HG03159 (cell line): ENCODE results near the gene STEAP1B.
"Not testable (repeated sequence)": the region's sequence is repeated elsewhere in the genome, so short reads cannot be mapped to it uniquely, and the experiment has no call there.

ENCODE experiments used
- ATAC-seq: cut with Tn5 transposase; IDR thresholded peaks from one replicate; pipeline ENCODE4 v1.9.1; 2021; ENCODE audit warnings: mild to moderate bottlenecking, moderate library complexity; ENCODE audit not compliant: unreplicated experiment

Gene STEAP1B

GRCh38 chr7:22433710-22434460, 66.1 kb downstream of the STEAP1B start:
- ATAC-seq = no peak

GRCh38 chr7:22433165-22433700, 66.8 kb downstream of the STEAP1B start:
- not testable (repeated sequence) for ATAC-seq

DNA sequence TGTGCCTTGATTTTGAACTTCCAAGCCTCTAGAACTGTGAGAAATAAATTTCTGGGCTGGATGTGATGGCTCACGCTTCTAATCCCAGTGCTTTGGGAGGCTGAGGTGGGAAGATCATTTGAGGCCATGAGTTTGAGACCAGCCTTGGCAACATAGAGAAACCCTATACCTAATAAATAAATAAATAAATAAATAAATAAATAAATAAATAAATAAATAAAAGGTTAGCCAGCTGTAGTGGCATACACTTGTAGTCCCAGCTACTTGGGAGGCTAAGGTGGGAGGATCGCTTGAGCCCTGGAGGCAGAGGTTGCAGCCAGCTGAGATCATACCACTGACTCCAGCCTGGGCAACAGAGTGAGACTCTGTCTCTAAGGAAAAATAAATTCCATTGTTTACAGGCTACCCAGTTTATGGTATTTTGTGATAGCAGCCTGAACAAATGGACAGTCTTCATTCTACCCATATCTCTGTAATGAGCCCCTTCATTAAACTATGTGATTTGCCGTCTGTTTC, 67.7 kb downstream of the STEAP1B start:
- no peak for ATAC-seq

- ATAC-seq = no peak
Observed at GRCh38 chr7:22430457-22430856, 69.5 kb downstream of the STEAP1B start.

- ATAC-seq = no peak
Observed at GRCh38 chr7:22429386-22429785, 70.6 kb downstream of the STEAP1B start.

DNA sequence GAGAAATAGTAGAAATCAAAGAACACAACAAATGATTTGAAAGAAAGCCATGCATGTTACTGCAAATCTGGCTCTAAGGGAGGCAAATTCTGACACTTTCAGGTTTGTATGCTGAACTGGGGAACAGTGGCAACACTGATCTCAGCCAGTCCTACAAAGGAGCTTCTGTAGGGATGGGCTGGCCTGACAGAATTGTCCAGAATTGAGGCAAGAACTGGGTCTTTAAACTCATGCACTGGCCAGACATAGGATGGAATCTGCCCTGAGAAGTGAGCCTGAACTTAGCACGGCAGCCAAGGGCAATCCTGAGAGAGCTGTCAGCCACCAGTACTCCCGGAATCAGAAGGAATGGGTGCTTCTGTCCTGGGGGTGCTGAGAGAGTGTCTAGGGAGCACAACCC, 72.1 kb downstream of the STEAP1B start:
- no peak for ATAC-seq

GRCh38 chr7:22427104-22427503, 72.9 kb downstream of the STEAP1B start:
- ATAC-seq = no peak

DNA sequence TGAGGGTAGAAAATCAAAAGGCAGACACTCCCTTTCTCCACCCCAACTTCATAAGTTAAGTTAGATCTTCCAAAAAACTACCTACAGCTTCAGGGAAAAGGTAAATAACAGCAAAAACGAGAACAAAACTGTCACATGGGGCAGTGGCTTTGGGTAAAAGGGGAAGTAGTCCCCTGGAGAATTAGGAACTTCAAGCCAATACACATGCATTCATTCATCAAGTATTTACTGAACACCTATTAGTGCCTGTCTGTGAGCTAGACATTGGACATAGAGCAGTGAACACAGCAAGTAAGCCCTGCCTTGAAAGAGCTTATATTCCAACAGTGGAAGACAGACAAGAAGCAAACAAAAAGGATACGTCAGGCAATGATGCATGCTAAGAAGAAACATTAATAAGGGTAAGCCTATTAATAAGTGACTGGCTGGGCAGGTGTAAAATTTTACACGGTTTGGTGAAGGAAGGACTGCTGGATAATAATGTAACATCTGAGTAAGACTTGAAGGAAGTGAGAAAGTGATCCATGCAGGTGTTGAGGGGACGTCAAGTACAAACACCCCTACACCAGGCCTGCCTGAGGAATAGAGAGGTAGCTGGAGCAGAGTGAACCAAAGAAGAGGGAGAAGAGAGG, 73.4 kb downstream of the STEAP1B start:
- ATAC-seq = peak; percentile 58

- ATAC-seq = no peak
Observed at GRCh38 chr7:22425361-22425760, 74.6 kb downstream of the STEAP1B start.

DNA sequence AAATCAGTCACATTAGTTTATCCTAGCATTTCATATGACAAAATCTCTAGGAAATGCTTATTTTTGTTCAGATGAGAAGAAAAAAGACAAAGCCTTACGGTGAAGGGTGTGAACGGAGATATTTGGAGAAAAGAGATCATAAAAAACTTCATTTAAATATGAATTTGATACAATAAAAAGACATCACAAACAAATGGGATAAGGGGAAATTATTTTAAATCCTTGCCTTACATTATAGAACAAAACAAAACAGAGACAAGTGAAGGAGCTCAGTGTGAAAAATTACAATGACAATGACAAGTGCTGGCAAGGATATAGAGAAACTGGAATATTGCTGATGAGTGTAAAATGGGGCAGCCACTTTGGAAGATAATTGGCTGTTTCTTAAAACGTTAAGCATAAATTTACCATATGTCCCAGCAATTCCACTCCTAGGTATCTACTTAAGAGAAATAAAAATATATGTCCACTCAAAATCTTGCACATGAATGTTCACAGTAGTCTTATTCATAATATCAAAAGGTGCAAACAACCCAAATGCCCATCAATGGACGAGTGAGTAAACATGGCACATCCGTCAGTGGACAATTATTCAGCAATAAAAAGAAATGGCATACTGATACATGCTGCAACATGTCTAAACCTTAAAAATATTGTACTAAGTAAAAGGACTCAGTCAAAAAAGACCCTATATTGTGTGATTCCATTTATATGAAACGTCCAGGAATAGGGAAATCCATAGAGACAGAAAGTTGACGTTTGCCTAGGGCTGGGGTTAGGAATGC, 77.0 kb downstream of the STEAP1B start:
- ATAC-seq = no peak

DNA sequence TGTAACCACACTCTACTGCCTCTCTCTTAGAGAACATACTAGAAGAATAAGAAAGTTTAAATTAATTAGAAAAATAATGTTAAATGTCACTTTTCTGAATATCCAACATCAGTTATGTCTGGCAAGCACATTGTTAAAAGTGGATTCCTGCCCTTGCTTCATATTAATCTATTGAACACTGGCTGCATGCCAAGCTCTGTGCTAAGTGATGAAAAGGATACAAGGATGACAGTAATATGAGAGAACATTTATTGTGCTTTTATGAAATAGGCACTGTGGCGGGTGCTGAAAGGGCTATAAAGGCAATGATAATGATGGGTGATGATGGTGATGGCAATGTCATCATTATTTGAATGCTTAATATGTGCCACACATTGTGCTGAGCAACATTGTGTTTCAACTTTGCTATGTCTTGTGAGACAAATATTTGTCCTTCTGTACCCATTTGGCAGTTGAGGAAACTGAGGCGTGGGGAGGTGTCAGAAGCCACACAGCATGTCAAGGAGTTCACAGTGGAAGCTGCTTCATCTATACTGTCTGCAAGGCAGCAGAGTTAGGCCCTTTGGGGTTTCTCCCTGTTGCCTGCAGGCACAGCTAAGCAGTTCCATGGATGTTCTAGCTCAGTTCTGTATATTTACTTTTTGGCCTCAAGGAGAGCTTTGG, 78.9 kb downstream of the STEAP1B start:
- no peak for ATAC-seq

GRCh38 chr7:22420008-22420407, 80.0 kb downstream of the STEAP1B start:
- no peak for ATAC-seq

DNA sequence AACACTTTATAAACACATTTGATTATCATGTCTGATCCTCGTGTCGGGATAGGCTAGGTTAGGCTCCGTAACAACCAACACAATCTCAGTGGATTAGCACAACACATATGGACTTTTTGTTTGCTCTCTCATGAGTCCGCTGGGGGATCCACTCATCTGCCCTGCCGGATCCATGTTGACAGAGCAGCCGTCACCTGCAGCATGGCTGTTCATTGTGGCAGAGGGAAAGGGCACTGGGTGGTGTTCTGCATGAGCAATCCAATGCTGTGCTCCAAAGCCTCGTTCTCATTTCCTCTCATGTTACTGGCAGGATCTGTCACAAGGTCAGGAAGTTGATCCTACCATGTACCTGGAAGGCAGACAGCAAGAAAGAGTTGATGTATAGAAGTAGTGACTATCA, 80.5 kb downstream of the STEAP1B start:
- no peak for ATAC-seq

- ATAC-seq = no peak
Observed at GRCh38 chr7:22418251-22419046, 81.5 kb downstream of the STEAP1B start.

DNA sequence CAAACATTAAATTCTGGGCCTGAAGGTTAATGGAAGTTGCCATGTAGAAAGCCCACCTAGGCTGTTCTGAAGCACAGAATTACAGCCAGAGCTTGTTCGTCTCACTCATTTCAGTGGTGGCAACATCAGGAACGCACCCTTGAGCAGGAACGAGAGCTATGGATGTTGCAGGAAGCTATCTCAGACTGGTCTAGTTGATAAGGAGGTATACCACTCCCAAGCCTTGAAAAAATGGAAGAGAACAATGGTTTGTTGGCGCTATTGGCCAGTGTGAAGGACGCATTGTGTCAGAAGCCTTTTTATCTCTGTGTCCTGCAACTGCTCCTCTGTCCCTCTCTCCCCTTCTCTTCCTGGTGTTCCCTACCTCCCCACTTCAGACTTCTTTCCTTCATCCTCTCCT, 82.1 kb downstream of the STEAP1B start:
- no peak for ATAC-seq

GRCh38 chr7:22417349-22417748, 82.6 kb downstream of the STEAP1B start:
- no peak for ATAC-seq

- no peak for ATAC-seq
Observed at GRCh38 chr7:22414424-22414823, 85.6 kb downstream of the STEAP1B start.

DNA sequence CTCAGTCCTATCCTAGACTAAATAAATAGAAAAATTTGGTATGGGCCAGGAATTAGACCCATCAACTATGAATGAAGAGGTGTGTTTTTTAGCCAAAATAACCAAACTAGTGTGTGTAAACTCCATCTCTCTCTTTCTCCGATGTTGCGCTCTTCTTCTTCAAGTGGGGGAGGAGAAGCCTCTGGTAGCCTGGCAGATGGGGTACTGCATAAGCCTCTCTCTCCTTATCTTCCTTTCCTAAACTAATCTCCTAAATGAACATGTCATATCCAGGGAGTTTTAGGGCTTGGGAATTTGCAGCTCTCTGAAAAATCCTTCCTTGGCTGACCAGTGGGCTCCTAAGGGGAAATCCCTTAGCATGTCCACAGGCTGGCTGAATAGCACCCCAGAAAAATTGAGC, 86.8 kb downstream of the STEAP1B start:
- no peak for ATAC-seq

DNA sequence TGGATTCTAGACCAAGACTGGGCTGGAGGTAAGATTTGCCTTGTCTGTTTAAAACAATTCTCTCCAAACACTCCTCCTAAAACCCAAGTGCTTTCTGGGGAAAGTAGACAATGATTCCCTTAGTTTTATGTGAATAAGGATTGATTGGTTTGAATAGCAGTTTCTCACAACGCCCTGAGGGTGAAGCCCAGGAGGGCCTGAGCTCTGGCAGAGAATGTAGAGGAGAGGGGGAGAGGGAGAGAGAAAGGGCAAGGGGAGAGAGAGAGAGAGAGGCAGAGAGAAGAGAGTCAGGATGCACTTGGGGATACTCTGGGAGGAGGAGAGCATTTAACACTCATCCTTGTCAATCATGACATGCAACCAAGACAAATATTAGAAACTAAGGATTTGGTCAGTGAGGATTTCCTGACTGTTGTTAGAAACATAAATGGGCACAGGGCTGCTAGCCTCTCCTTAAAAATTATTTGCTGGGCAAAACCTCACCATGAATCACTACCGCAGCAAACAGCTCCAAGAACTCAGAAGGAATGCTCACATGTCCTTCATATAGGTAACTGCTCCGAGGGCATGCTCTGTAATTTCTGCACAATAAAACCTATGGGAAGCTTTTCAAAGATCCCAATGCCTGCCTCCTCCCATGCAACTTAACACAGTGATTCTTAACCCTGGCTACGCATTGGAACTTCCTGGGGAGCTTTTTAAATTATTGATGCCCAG, 87.9 kb downstream of the STEAP1B start:
- no peak for ATAC-seq
